Neural crest cell (in vitro differentiated cells): ENCODE results near the gene SLC4A1AP. TPM values are rescaled to one million over a fixed set of nuclear protein-coding genes. Genes with fewer than 3 reads are reported as not detected.

Experiments
- DNase-seq: peaks from one replicate; pipeline ENCODE4 v3.0.0; 2021; ENCODE audit warnings: low read depth, mixed read lengths, low spot score
- H3K27ac Mint-ChIP-seq: one replicate; pipeline ENCODE4 v1.8.0; 2021; ENCODE audit warnings: mild to moderate bottlenecking, mixed read lengths; ENCODE audit not compliant: unreplicated experiment
- H3K27me3 Mint-ChIP-seq: 2 replicates; pipeline ENCODE4 v1.8.0; 2021; ENCODE audit warnings: low read depth, mild to moderate bottlenecking, mixed read lengths
- H3K36me3 Mint-ChIP-seq: 2 replicates; pipeline ENCODE4 v1.8.0; 2021; ENCODE audit warnings: low read depth, mild to moderate bottlenecking, mixed read lengths
- H3K4me1 Mint-ChIP-seq: 2 replicates; pipeline ENCODE4 v1.8.0; 2021; ENCODE audit warnings: mixed read lengths
- H3K4me3 Mint-ChIP-seq: one replicate; pipeline ENCODE4 v1.8.0; 2021; ENCODE audit warnings: mild to moderate bottlenecking, mixed read lengths
- H3K9me3 Mint-ChIP-seq: 2 replicates; pipeline ENCODE4 v1.8.0; 2021; ENCODE audit warnings: mixed read lengths
- total RNA-seq: library from RNA; stranded (reverse); gene quantifications from 2 replicates; pipeline ENCODE4 v1.2.1, GENCODE V29; 2021
- TF ChIP-seq, protein P1 (sequence below): fragments of 200-600 bp; sonication (generic); conservative IDR thresholded peaks from 2 replicates; pipeline ENCODE4 v1.5.0; 2021; ENCODE audit warnings: antibody characterized with exemption, mild to moderate bottlenecking

SLC4A1AP gene
- total RNA-seq, 1 donor from 2014 or later, result 19.1 TPM

DNA sequence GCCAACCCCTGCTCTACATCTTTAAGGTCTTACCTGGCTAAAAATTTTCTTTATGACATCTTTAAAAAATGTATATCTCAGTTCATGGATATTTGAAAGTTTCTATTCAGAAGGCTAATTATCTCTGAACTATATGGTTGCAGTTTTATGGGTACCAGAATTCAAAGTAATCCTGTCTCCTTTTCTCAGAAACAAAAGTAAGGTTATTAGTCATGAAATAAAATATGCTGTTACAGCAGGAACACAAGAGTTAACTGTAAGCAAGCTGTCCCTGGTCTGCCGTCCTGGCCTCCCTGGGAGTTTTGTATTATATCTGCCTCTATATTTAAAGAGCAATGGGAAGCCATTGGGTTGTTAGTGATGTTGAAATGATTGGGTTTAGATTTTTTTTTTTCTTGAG lies 34.0 kb downstream of the SLC4A1AP start:
- Mint-ChIP-seq H3K27ac (no peak overlapping the region), H3K9me3 (no peaks in the 10 kb centered on the region), H3K27me3 (no peaks in the 10 kb centered on the region), H3K4me3 (no peak overlapping the region), H3K36me3 (peaks cover 6% of the 10 kb centered on the region), H3K4me1 (no peaks in the 10 kb centered on the region)
- TF ChIP-seq, protein P1, sequence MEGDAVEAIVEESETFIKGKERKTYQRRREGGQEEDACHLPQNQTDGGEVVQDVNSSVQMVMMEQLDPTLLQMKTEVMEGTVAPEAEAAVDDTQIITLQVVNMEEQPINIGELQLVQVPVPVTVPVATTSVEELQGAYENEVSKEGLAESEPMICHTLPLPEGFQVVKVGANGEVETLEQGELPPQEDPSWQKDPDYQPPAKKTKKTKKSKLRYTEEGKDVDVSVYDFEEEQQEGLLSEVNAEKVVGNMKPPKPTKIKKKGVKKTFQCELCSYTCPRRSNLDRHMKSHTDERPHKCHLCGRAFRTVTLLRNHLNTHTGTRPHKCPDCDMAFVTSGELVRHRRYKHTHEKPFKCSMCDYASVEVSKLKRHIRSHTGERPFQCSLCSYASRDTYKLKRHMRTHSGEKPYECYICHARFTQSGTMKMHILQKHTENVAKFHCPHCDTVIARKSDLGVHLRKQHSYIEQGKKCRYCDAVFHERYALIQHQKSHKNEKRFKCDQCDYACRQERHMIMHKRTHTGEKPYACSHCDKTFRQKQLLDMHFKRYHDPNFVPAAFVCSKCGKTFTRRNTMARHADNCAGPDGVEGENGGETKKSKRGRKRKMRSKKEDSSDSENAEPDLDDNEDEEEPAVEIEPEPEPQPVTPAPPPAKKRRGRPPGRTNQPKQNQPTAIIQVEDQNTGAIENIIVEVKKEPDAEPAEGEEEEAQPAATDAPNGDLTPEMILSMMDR, result no peak
- no peak for DNase-seq

DNA sequence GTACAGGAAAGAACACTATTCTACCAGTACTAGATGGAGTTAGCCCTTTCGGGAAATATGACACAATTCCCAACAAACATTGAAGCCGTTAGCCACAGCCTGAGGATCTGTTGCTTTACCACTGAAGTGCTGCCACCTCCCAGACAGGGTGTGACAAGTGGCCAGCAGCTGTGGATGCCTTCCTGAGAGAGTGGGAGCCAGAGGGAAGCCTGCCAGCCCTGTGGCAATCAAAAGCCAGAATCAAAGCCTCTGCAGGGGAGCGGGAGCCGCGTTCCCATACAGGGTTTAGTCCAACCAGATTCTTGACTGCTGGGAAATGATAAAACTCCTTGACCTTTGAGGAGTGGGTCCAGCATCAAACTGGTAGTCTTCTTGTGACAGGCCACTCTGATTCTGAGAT lies 38.0 kb downstream of the SLC4A1AP start:
- Mint-ChIP-seq H3K27ac (no peak overlapping the region), H3K9me3 (no peaks in the 10 kb centered on the region), H3K4me3 (no peak overlapping the region), H3K27me3 (no peaks in the 10 kb centered on the region), H3K36me3 (peaks cover 6% of the 10 kb centered on the region), H3K4me1 (no peaks in the 10 kb centered on the region)
- no peak for DNase-seq
- TF ChIP-seq, protein P1, result no peak

DNA sequence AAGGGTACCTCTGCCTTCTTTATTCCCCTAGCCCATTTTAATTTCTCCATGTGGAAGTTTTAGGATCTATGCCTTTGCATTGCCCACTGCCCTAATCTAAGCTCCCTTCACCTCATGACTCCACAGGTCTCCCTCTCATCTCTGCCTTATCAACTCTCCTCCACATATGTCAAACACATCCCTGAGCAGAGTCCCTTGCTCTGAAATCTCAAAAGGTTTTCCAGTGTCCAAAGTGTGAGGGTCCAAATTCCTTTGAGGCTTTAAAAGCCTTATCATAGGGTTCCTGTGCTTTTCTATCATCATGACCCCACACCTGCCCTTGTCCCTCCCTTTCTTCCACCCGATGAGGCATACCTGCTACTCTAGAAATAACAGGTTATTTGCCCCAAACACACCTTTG lies 38.6 kb downstream of the SLC4A1AP start:
- Mint-ChIP-seq H3K4me3 (no peak overlapping the region), H3K36me3 (peaks cover 6% of the 10 kb centered on the region), H3K27ac (no peak overlapping the region), H3K9me3 (no peaks in the 10 kb centered on the region), H3K27me3 (no peaks in the 10 kb centered on the region), H3K4me1 (no peaks in the 10 kb centered on the region)
- TF ChIP-seq, protein P1, result no peak
- DNase-seq, result no peak

DNA sequence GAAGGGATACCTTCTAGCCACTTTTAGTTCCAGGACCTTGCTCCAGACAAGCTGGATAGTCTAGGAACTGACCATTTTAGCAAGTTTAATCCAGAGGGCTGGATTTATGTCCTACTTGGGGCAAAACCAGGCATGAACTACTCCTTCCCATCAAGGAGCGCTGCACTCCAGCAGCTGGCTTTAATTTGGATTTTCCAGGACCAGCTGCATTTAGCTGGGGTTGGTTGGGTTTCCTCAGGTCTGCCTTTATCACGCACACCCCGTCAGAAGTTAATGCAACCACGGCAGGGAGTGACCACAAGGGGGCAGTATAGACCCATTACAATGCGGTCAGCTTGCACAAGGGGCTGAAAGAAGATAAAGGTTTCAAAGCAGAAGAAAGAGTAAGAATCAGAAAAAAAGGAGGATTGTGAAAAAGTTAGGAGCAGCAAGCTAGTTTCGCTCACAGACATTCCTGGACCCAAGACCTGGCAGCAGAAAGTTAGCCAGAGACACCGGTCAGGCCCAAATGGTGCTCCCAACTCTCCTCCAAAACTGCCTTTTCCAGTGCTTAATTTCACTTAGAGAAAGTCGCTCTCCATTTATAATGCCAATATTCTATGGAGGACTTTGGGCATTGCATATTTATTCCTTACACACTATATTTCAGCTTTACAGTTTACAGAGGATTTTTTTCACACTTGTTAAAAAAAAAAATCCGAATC lies 40.1 kb downstream of the SLC4A1AP start:
- no peaks in the 10 kb centered on the region for H3K36me3 Mint-ChIP-seq
- H3K9me3 Mint-ChIP-seq, result no peaks in the 10 kb centered on the region
- H3K27ac Mint-ChIP-seq, result no peak overlapping the region
- TF ChIP-seq, protein P1, result peak; percentile 94
- no peaks in the 10 kb centered on the region for H3K4me1 Mint-ChIP-seq
- no peak overlapping the region for H3K4me3 Mint-ChIP-seq
- no peaks in the 10 kb centered on the region for H3K27me3 Mint-ChIP-seq
- peak; percentile 90 for DNase-seq

DNA sequence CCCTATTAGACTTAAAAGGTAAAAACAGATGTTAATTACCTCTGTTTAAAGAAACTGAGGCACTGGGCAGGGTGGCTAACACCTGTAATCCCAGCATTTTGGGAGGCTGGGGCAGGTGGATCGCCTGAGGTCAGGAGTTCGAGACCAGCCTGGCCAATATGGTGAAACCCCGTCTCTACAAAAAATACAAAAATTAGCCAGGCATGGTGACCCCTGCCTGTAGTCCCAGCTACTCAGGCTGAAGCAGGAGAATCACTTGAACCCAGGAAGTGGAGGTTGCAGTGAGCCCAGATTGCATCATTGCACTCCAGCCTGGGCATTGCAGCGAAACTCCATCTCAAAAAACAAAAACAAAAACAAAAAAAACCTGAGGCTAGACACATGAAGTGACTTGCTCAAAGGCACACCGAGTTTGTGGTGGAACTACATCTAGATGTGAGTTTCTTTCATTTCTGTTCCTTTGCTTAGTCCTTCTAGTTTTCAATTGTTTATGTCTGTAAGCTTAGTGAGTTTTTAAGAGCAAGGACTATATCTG lies 40.7 kb downstream of the SLC4A1AP start:
- Mint-ChIP-seq H3K27me3 (no peaks in the 10 kb centered on the region), H3K27ac (no peak overlapping the region), H3K4me3 (no peak overlapping the region), H3K36me3 (no peaks in the 10 kb centered on the region), H3K9me3 (no peaks in the 10 kb centered on the region), H3K4me1 (no peaks in the 10 kb centered on the region)
- DNase-seq, result no peak
- TF ChIP-seq, protein P1, result no peak
